NT2/D1 (cell line): ENCODE measurements around the gene GFPT1.

Experiments
- DNase-seq: peaks from one replicate; pipeline ENCODE4 v3.0.0-alpha.2; 2011; ENCODE audit warnings: low read depth, low spot score
- H3K27me3 ChIP-seq: 2 replicates; pipeline ENCODE4 v1.6.0; 2011; ENCODE audit warnings: mild to moderate bottlenecking; ENCODE audit not compliant: insufficient read length, insufficient read depth
- H3K36me3 ChIP-seq: 2 replicates; pipeline ENCODE4 v1.6.1; 2011; ENCODE audit warnings: mild to moderate bottlenecking, low read length, mixed read lengths; ENCODE audit not compliant: insufficient read depth, insufficient read length
- H3K4me1 ChIP-seq: 2 replicates; pipeline ENCODE4 v1.5.1; 2011; ENCODE audit not compliant: insufficient read depth, insufficient read length
- H3K4me3 ChIP-seq: 2 replicates; pipeline ENCODE4 v1.5.1; 2011; ENCODE audit warnings: low read depth; ENCODE audit not compliant: insufficient read length
- H3K9ac ChIP-seq: 2 replicates; pipeline ENCODE4 v1.6.0; 2011; ENCODE audit warnings: low read depth; ENCODE audit not compliant: insufficient read length
- H3K9me3 ChIP-seq: 2 replicates; pipeline ENCODE4 v1.5.1; 2011; ENCODE audit warnings: mild to moderate bottlenecking, low read length; ENCODE audit not compliant: insufficient read depth
- SUZ12 ChIP-seq: IDR thresholded peaks from 2 replicates; pipeline ENCODE4 v1.6.1; 2011; ENCODE audit not compliant: insufficient read length, insufficient read depth; ENCODE audit errors: extremely low read depth
- YY1 ChIP-seq: IDR thresholded peaks from 2 replicates; pipeline ENCODE4 v1.6.1; 2011; ENCODE audit not compliant: insufficient read length, insufficient read depth
- ZNF274 ChIP-seq: IDR thresholded peaks from 2 replicates; pipeline ENCODE4 v1.6.1; 2011; ENCODE audit warnings: mild to moderate bottlenecking, low read depth, low read length

The GFPT1 gene

GRCh38 chr2:69306393-69306821 is 80.6 kb downstream of the GFPT1 start:
- Histone ChIP-seq H3K9ac (peak overlapping the region; percentile 89), H3K36me3 (no peaks in the 10 kb centered on the region)

GRCh38 chr2:69305712-69306392 is 81.2 kb downstream of the GFPT1 start:
- Histone ChIP-seq H3K4me1 (no peaks in the 10 kb centered on the region), H3K9ac (peak overlapping the region; percentile 89), H3K36me3 (no peaks in the 10 kb centered on the region), H3K27me3 (peaks cover 34% of the 10 kb centered on the region), H3K4me3 (peak overlapping the region; percentile 61), H3K9me3 (peaks cover 8% of the 10 kb centered on the region)
- no peak for DNase-seq
- TF ChIP-seq ZNF274 (no peak), SUZ12 (no peak), YY1 (no peak)

More at GRCh38 chr2:69306393-69306821, 80.6 kb downstream of the GFPT1 start:
- DNase-seq, result no peak
- peaks cover 34% of the 10 kb centered on the region for H3K27me3 ChIP-seq
- H3K9me3 ChIP-seq, result peaks cover 8% of the 10 kb centered on the region
- peak overlapping the region; percentile 61 for H3K4me3 ChIP-seq
- no peaks in the 10 kb centered on the region for H3K4me1 ChIP-seq
- TF ChIP-seq YY1 (no peak), SUZ12 (no peak)

GRCh38 chr2:69305166-69305565 is 81.9 kb downstream of the GFPT1 start:
- Histone ChIP-seq H3K9me3 (peaks cover 8% of the 10 kb centered on the region), H3K9ac (no peak overlapping the region), H3K36me3 (no peaks in the 10 kb centered on the region), H3K4me1 (no peaks in the 10 kb centered on the region), H3K4me3 (no peak overlapping the region), H3K27me3 (peaks cover 34% of the 10 kb centered on the region)
- no peak for DNase-seq
- TF ChIP-seq ZNF274 (no peak), SUZ12 (no peak), YY1 (no peak)

DNA sequence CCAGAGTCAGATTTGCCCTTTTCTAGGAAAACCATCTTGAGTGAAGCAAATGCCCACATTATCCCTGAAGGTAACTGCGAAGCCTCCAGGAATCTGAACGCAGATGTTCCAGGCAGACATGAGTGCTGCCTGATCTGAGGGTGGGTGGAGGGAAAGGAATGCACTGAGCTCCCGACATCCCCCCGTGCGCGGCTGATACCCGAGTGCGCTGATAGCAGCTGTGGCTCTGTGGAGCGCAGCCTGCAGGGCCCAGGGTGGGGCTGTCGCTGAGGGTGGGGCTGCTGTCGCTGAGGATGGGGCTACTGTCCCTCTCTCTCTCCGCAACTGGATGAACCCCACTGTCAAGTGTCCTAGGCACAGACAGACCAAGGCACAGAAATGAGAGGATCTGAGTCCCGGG is 82.4 kb downstream of the GFPT1 start:
- Histone ChIP-seq H3K27me3 (peaks cover 34% of the 10 kb centered on the region), H3K9ac (no peak overlapping the region), H3K9me3 (peaks cover 8% of the 10 kb centered on the region), H3K36me3 (no peaks in the 10 kb centered on the region), H3K4me3 (no peak overlapping the region), H3K4me1 (peaks cover 2% of the 10 kb centered on the region)
- TF ChIP-seq SUZ12 (no peak), ZNF274 (no peak), YY1 (no peak)
- no peak for DNase-seq

GRCh38 chr2:69300650-69301049 is 86.4 kb downstream of the GFPT1 start:
- Histone ChIP-seq H3K4me3 (no peak overlapping the region), H3K27me3 (peaks cover 16% of the 10 kb centered on the region)
- TF ChIP-seq YY1 (no peak), ZNF274 (no peak), SUZ12 (no peak)

DNA sequence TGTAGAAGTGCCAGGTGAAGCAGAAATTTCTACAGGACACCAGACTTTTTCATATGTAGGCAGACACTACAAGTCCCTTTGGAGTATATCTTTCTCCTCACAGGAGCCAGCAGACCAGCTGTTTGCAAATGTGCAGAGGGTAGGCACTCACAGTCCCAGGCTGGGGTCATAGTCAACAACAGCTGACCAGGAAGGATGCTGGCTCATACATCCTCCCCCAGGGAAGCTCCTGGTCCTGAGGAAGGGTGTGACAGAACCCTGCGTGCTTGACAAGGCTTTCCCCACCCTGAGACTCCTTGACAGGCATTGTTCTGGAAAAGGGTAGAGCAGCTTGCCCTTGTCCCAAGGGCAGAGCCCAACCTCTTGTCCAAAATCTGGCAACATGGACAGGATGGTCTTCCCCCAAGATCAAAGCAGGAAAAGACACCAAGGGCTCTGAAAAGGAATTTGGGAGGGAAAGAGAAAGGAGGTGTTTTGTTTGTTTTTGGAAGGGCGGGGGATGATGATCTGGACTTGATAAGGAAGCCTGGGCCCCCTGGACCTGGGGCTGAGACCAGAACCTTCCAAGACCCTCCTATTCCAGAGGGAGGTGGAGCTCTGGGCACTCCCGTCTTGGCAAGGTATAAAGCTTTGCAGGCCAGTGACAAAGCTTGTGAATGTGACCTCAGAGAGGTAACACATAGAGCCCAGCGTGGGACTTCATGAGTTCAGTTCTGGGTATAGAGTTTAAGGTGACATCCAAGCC is 87.1 kb downstream of the GFPT1 start:
- Histone ChIP-seq H3K4me3 (no peak overlapping the region), H3K4me1 (peaks cover 4% of the 10 kb centered on the region)
- no peak for DNase-seq

More at GRCh38 chr2:69300650-69301049, 86.4 kb downstream of the GFPT1 start:
- no peak for DNase-seq
- Histone ChIP-seq H3K4me1 (peaks cover 4% of the 10 kb centered on the region), H3K9me3 (peaks cover 8% of the 10 kb centered on the region), H3K9ac (no peak overlapping the region), H3K36me3 (no peaks in the 10 kb centered on the region)

DNA sequence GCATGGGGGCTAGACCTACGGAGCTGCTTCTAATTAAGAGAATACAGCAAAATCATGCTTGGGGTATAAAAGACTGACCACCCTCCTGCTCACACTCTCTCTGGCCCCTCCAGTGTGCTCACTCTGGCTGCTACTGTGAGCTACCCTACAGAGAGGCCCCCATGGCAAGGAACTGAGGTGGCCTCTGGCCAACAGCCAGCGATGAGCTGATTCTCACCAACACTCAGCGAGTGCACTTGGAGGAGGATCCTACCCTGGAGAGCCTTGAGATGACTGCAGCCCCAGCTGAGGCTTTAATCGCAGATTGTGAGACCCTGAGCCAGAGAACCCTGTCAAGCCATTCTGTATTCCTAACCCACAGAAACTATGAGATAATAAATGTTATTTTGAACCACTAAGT is 88.2 kb downstream of the GFPT1 start:
- Histone ChIP-seq H3K4me1 (peaks cover 4% of the 10 kb centered on the region), H3K27me3 (peaks cover 3% of the 10 kb centered on the region), H3K9ac (no peak overlapping the region), H3K4me3 (no peak overlapping the region), H3K9me3 (peaks cover 2% of the 10 kb centered on the region), H3K36me3 (no peaks in the 10 kb centered on the region)
- DNase-seq, result no peak
- TF ChIP-seq SUZ12 (no peak), YY1 (no peak), ZNF274 (no peak)

More for the DNA sequence above, 87.1 kb downstream of the GFPT1 start:
- peaks cover 10% of the 10 kb centered on the region for H3K27me3 ChIP-seq
- no peak overlapping the region for H3K9ac ChIP-seq
- TF ChIP-seq ZNF274, result no peak
- TF ChIP-seq SUZ12, result no peak
- TF ChIP-seq YY1, result no peak
- H3K9me3 ChIP-seq, result peaks cover 8% of the 10 kb centered on the region
- H3K36me3 ChIP-seq, result no peaks in the 10 kb centered on the region
